Esophagus muscularis mucosa (tissue), 4 donors: ENCODE measurements around the gene MBP. TPM values are rescaled to one million over a fixed set of nuclear protein-coding genes. Genes with fewer than 3 reads are reported as not detected.

Experiments used
- DNase-seq: peaks from one replicate; pipeline ENCODE4 v3.0.0-alpha.2; 2017; ENCODE audit errors: extremely low spot score
- H3K27ac ChIP-seq, 4 donors: fragments of 200-600 bp; sonication (generic); replicated peaks in 1 of 4; 1 replicate in 3 of 4; 2 replicates in 1 of 4; pipeline ENCODE4 v1.5.1; 2016 to 2019; ENCODE audit warnings: mild to moderate bottlenecking in 1 of 4
- H3K27me3 ChIP-seq, 4 donors: fragments of 200-600 bp; sonication (generic); one replicate each; pipeline versions ENCODE4 v1.5.1 to v1.6.0; 2016 to 2019
- H3K36me3 ChIP-seq, 4 donors: fragments of 200-600 bp; sonication (generic); one replicate each; pipeline ENCODE4 v1.5.1; 2016 to 2019
- H3K4me1 ChIP-seq, 4 donors: fragments of 200-600 bp; sonication (generic); one replicate each; pipeline ENCODE4 v1.5.1; 2016 to 2019
- H3K4me3 ChIP-seq, 4 donors: fragments of 200-600 bp; sonication (generic); 1 replicate in 2 of 4; 2 replicates in 2 of 4; pipeline ENCODE4 v1.5.1; 2016 to 2019; ENCODE audit warnings: mild to moderate bottlenecking in 4 of 4, moderate library complexity in 1 of 4
- H3K9me3 ChIP-seq, 4 donors: fragments of 200-600 bp; sonication (generic); 1 replicate in 3 of 4; 2 replicates in 1 of 4; pipeline ENCODE4 v1.5.1; 2016 to 2019
- EP300 ChIP-seq: sonication (generic); formaldehyde crosslinking; IDR thresholded peaks from one replicate; pipeline ENCODE4 v1.6.1; 2017; ENCODE audit warnings: antibody characterized with exemption
- POLR2A ChIP-seq: fragments of 450-650 bp; IDR thresholded peaks from one replicate; pipeline ENCODE4 v1.6.1; 2017; ENCODE audit warnings: antibody characterized with exemption, moderate library complexity, mild to moderate bottlenecking, low read depth
- POLR2AphosphoS5 ChIP-seq, 2 donors: sonication (generic); formaldehyde crosslinking; IDR thresholded peaks; one replicate each; pipeline ENCODE4 v1.6.1; 2017; ENCODE audit warnings: antibody characterized with exemption in 2 of 2
- WGBS: methylation state at CpG from one replicate; pipeline ENCODE4 v1.1.5; 2018; 5-methylcytosine and 5-hydroxymethylcytosine counted together
- intact Hi-C: fragments of 100-400 bp; cut with DNase I; formaldehyde crosslinking; loops from one replicate; pipeline ENCODE4 v1.15.1; 2023
- total RNA-seq, 4 donors: library from RNA; depleted of rRNA; stranded (reverse); fragments of >200 nt; gene quantifications; one replicate each; pipeline versions ENCODE4 v1.1.0 to v1.2.1, GENCODE V29; 2016
- TF ChIP-seq, protein P1 (sequence below), 3 experiments: fragments of 200-600 bp in 2 of 3; fragments of 450-650 bp in 1 of 3; sonication (generic) in 2 of 3; IDR thresholded peaks; one replicate each; pipeline ENCODE4 v1.5.1; 2017 to 2019; ENCODE audit warnings: antibody characterized with exemption in 3 of 3, mild to moderate bottlenecking in 2 of 3, moderate library complexity in 1 of 3

MBP gene
- total RNA-seq, 4 donors from 2014 or later: 21.9 to 31.3 (median 27.3) TPM

DNA sequence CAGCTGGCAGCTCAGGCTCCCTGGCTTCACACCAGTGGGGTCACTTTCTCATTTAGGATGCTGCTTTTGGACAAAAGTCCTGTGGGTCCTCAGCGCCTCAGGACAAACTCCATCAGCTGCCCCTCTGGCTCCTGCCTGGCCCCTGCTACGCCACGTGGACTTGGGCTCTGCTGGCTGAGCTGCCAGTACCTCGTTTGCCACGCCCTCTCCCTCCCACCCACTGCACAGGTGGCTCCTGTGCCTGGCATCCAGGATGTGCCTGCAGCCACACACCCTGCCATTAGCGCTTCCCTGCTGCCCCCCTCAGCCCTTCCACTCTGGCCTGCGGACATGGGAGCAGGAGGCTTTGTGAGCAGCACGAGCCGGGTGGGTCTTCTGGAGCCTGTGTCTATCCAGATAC, 191.3 kb downstream of the MBP start:
- H3K36me3 ChIP-seq: peaks cover 9 to 74% (median 38%) of the 10 kb centered on the region in 4 donors
- no peak for DNase-seq
- H3K4me3 ChIP-seq: no peak overlapping the region
- no peaks in the 10 kb centered on the region for H3K4me1 ChIP-seq
- H3K27ac ChIP-seq: no peak overlapping the region
- WGBS: 97% methylated on average over 9 of the region's 9 CpGs
- TF ChIP-seq POLR2A: no peak
- TF ChIP-seq EP300: no peak
- TF ChIP-seq, protein P1, sequence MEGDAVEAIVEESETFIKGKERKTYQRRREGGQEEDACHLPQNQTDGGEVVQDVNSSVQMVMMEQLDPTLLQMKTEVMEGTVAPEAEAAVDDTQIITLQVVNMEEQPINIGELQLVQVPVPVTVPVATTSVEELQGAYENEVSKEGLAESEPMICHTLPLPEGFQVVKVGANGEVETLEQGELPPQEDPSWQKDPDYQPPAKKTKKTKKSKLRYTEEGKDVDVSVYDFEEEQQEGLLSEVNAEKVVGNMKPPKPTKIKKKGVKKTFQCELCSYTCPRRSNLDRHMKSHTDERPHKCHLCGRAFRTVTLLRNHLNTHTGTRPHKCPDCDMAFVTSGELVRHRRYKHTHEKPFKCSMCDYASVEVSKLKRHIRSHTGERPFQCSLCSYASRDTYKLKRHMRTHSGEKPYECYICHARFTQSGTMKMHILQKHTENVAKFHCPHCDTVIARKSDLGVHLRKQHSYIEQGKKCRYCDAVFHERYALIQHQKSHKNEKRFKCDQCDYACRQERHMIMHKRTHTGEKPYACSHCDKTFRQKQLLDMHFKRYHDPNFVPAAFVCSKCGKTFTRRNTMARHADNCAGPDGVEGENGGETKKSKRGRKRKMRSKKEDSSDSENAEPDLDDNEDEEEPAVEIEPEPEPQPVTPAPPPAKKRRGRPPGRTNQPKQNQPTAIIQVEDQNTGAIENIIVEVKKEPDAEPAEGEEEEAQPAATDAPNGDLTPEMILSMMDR (IDR thresholded peaks at IDR 0.05): no peak
- intact Hi-C loops: no loop called here
- no peaks in the 10 kb centered on the region for H3K9me3 ChIP-seq
- no peaks in the 10 kb centered on the region for H3K27me3 ChIP-seq

DNA sequence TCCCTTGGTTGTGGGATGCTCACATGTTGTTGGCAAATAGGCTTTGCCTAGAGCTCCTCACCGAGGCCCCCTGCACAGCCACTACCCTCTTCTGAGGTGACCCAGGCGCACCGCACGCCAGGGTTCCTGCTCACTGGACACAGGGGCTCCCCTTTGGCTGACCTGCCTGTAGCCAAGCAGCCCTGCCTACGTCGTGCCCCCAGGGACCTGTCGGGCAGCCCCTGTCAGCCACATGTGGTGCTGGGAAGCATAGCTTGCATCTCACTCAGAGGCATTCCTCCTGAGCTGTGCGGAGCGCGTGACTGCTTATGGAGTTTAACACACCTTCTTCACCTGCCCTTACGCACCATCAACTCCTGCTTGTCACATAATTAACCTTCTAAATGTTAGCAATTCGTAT, 194.0 kb downstream of the MBP start:
- Histone ChIP-seq H3K4me1 (no peaks in the 10 kb centered on the region), H3K36me3 (peaks cover 14 to 62% (median 47%) of the 10 kb centered on the region in 4 donors), H3K9me3 (no peaks in the 10 kb centered on the region), H3K27me3 (no peaks in the 10 kb centered on the region), H3K4me3 (no peak overlapping the region), H3K27ac (no peak overlapping the region)
- DNase-seq: no peak
- WGBS: 93% methylated on average over 11 of the region's 12 CpGs
- TF ChIP-seq, protein P1 (IDR thresholded peaks at IDR 0.05): no peak
- no peak for TF ChIP-seq EP300
- TF ChIP-seq POLR2A: no peak
- TF ChIP-seq POLR2AphosphoS5 (IDR thresholded peaks at IDR 0.05): no peak
- intact Hi-C loops: no loop called here

DNA sequence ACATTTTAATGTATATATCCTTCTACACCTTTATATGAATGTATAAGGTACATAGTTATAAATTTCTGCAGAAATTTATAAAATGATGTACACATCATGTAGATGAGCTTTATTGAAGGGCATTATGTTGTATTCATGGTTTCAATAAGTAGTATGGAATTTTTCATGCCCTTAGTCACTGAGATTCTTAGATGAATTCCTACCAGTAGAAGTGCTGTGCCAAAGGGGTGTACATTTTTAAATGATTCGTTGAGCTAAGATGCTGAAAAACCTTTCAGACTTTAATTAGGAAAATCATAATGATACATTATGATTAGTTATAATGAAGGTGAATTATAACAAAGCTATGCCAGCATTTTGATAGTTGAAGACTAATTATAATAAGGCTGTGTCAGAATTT, 195.0 kb downstream of the MBP start:
- Histone ChIP-seq H3K9me3 (no peaks in the 10 kb centered on the region), H3K4me1 (no peaks in the 10 kb centered on the region), H3K27me3 (no peaks in the 10 kb centered on the region), H3K4me3 (no peak overlapping the region), H3K27ac (no peak overlapping the region), H3K36me3 (peaks cover 18 to 70% (median 53%) of the 10 kb centered on the region in 4 donors)
- WGBS: 69% methylated on average over 1 of the region's 1 CpG
- TF ChIP-seq, protein P1 (IDR thresholded peaks at IDR 0.05): no peak
- TF ChIP-seq EP300: no peak
- DNase-seq: no peak
- intact Hi-C loops: no loop called here

DNA sequence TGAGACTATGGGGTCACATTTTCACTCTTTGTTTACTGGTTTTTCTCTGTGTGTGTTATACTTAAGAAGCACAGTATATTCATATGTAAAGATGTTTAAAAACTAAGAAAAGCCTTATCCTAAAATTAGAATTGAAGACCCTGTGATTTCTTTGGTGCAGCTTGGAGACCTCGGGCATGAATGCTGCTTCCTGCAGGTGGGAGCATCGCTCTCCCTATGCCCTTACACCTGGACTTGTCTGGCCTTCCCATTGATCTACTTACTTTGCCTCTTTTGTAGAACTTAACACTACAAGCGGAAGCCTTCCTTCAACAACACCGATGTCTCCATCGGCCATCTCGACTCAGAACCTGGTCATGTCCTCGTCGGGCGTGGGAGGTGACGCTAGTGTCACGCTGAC, 195.7 kb downstream of the MBP start:
- 90% methylated on average over 11 of the region's 11 CpGs for WGBS
- no peak overlapping the region for H3K27ac ChIP-seq
- H3K27me3 ChIP-seq: no peaks in the 10 kb centered on the region
- DNase-seq: no peak
- H3K4me3 ChIP-seq: no peak overlapping the region
- no peaks in the 10 kb centered on the region for H3K4me1 ChIP-seq
- TF ChIP-seq EP300 (no peak), POLR2AphosphoS5 (IDR thresholded peaks at IDR 0.05) (no peak), POLR2A (no peak)
- TF ChIP-seq, protein P1 (IDR thresholded peaks at IDR 0.05): no peak
- H3K36me3 ChIP-seq: peaks cover 20 to 74% (median 58%) of the 10 kb centered on the region in 4 donors
- H3K9me3 ChIP-seq: no peaks in the 10 kb centered on the region
- intact Hi-C loops: no loop called here

DNA sequence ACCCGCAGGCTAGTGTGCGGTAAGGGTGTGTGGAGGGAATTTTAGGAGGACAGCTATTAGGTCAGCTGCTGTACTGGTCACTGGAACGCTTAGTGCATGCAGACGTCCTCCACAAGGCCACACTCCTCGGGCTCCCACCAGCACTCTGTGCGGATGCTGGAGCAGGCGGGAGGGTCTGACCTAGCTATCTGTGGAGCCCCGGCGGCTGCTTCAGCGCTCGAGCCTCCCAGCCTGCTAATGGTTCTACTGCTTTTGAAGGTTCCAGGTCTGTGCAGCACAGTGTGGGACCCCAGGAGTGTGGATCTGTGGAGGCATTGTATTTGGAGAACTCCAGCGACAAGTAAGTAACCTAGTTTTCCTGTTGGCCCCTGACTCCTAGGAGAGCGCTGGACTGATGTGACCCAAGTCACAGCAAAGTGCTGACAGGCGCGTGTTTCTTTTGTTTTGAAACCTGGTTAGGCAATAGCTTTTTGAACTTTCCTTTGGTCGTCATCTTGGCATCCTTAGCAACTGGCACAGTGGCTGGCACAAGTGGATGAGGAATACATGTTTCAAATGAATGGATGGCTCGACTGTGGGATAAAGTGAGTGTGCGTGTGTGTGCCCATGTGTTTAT, 196.8 kb downstream of the MBP start:
- no peak for TF ChIP-seq POLR2A
- TF ChIP-seq POLR2AphosphoS5 (IDR thresholded peaks at IDR 0.05): no peak
- TF ChIP-seq EP300: no peak

More for the DNA sequence above, 196.8 kb downstream of the MBP start:
- no peak overlapping the region for H3K27ac ChIP-seq
- H3K4me3 ChIP-seq: no peak overlapping the region
- DNase-seq: no peak
- H3K4me1 ChIP-seq: no peaks in the 10 kb centered on the region
- intact Hi-C loops: no loop called here
- peaks cover 20 to 76% (median 55%) of the 10 kb centered on the region in 4 donors for H3K36me3 ChIP-seq
- H3K27me3 ChIP-seq: no peaks in the 10 kb centered on the region
- H3K9me3 ChIP-seq: no peaks in the 10 kb centered on the region
- WGBS: 93% methylated on average over 16 of the region's 18 CpGs
